HEK293T (cell line): ENCODE results near the gene ZBTB33.

Experiments used
- BHLHE40 ChIP-seq: fragments of 450-650 bp; IDR thresholded peaks from 2 replicates; pipeline ENCODE4 v1.6.1; 2016; ENCODE audit warnings: mild to moderate bottlenecking, moderate library complexity, borderline replicate concordance
- FOXA1 ChIP-seq: fragments of 450-650 bp; IDR thresholded peaks from 2 replicates; pipeline ENCODE4 v1.6.1; 2016; ENCODE audit warnings: mild to moderate bottlenecking
- FOXM1 ChIP-seq: fragments of 450-650 bp; IDR thresholded peaks from 2 replicates; pipeline ENCODE4 v1.6.1; 2017; ENCODE audit warnings: mild to moderate bottlenecking, borderline replicate concordance
- HDGF ChIP-seq: fragments of 450-650 bp; IDR thresholded peaks from 2 replicates; pipeline ENCODE4 v1.6.1; 2017; ENCODE audit warnings: antibody characterized with exemption, borderline replicate concordance
- L3MBTL2 ChIP-seq: fragments of 450-650 bp; conservative IDR thresholded peaks from 2 replicates; pipeline ENCODE4 v1.6.1; 2016; ENCODE audit warnings: mild to moderate bottlenecking
- LEF1 ChIP-seq: fragments of 450-650 bp; IDR thresholded peaks from 2 replicates; pipeline ENCODE4 v1.6.1; 2017; ENCODE audit warnings: mild to moderate bottlenecking, borderline replicate concordance
- SP1 ChIP-seq: fragments of 450-650 bp; IDR thresholded peaks from 2 replicates; pipeline ENCODE4 v1.6.1; 2017
- SUZ12 ChIP-seq: fragments of 450-650 bp; IDR thresholded peaks from 2 replicates; pipeline ENCODE4 v1.6.1; 2016; ENCODE audit warnings: mild to moderate bottlenecking
- ZNF384 ChIP-seq: fragments of 450-650 bp; IDR thresholded peaks from 2 replicates; pipeline ENCODE4 v1.6.1; 2016

GRCh38 chrX:120287513-120288112 lies 37.0 kb downstream of the ZBTB33 start:
- no peak for TF ChIP-seq ZNF384
- TF ChIP-seq BHLHE40 = no peak
- TF ChIP-seq FOXA1 = no peak
- no peak for TF ChIP-seq SUZ12
- TF ChIP-seq L3MBTL2 = no peak
- TF ChIP-seq SP1 = no peak
- TF ChIP-seq LEF1 = no peak
- no peak for TF ChIP-seq FOXM1
- TF ChIP-seq HDGF = no peak
